ENCODE data around the gene AIMP2. TPM values are rescaled to one million over a fixed set of nuclear protein-coding genes. Genes with fewer than 3 reads are reported as not detected.

Gene AIMP2
- total RNA-seq, 1 experiment from 2014 or later = 61.8 TPM

DNA sequence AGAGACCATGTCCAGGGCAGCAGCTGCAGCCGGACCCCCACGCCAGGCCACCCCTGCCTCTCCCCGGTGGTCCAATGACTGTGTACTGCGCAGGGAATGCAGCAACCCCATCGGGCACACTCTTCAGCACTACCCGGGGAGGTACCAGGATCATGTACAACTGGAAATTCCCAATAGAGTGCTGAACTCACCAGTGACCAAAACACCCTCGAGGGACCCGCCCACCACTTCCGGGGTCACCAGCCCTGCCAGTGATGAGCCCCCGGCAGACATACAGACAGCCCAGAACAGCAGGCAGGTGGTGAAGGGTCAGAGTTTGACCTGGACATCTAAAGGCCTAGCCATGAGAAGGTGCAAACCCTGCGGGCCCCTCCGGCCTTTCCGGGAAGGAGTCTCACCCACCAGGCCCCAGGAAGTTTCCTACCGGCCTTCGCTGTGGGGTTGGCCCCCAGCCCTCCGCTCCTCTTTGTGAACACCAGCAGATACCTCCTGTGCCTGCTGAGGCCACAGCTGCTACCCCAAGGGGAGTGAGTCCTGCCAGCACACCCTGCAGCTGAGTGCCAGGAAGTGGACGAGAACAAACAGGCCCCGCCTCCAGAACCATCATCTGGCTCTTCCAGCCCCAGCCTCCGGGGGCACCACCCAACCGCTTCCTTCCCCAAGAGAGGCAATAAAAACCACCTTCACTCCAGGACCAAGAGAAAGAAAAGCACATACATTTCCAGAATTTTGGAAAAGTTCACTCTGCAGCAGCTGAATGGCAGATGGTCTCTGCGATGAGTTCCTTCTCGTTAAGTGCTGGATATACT lies 17.1 kb downstream of the AIMP2 start:
- intact Hi-C loops (cut with micrococcal nuclease) = no loop called here
- H3K27me3 ChIP-seq (ENCODE audit: insufficient read depth, low read length) = no peaks in the 10 kb centered on the region
- no peaks in the 10 kb centered on the region for H3K9me2 ChIP-seq (ENCODE audit: insufficient read depth)
- peaks cover 40 to 63% of the 10 kb centered on the region in 2 experiments for H3K36me3 ChIP-seq (ENCODE audit: control insufficient read depth in 1 of 2, insufficient read depth in 2 of 2, low read length in 2 of 2)
- H3K4me2 ChIP-seq (ENCODE audit: low read length) = no peak overlapping the region
- ChIA-PET CTCF (interaction anchor here (0.6 kb wide), 1 partner anchor 17 kb away, joined by 3 read pairs; the partner anchor contains the start of genes AIMP2 and PMS2), RAD21 (ENCODE audit: low non-redundant PET in 1 of 2, low total read pairs in 2 of 2, uncharacterized antibody in 2 of 2, unreplicated experiment in 2 of 2) (no interaction called here), POLR2A (no interaction called here)
- no TSS peak for BruUV-seq (replicated peaks)
- TF ChIP-seq, protein P1, sequence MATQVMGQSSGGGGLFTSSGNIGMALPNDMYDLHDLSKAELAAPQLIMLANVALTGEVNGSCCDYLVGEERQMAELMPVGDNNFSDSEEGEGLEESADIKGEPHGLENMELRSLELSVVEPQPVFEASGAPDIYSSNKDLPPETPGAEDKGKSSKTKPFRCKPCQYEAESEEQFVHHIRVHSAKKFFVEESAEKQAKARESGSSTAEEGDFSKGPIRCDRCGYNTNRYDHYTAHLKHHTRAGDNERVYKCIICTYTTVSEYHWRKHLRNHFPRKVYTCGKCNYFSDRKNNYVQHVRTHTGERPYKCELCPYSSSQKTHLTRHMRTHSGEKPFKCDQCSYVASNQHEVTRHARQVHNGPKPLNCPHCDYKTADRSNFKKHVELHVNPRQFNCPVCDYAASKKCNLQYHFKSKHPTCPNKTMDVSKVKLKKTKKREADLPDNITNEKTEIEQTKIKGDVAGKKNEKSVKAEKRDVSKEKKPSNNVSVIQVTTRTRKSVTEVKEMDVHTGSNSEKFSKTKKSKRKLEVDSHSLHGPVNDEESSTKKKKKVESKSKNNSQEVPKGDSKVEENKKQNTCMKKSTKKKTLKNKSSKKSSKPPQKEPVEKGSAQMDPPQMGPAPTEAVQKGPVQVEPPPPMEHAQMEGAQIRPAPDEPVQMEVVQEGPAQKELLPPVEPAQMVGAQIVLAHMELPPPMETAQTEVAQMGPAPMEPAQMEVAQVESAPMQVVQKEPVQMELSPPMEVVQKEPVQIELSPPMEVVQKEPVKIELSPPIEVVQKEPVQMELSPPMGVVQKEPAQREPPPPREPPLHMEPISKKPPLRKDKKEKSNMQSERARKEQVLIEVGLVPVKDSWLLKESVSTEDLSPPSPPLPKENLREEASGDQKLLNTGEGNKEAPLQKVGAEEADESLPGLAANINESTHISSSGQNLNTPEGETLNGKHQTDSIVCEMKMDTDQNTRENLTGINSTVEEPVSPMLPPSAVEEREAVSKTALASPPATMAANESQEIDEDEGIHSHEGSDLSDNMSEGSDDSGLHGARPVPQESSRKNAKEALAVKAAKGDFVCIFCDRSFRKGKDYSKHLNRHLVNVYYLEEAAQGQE (IDR thresholded peaks at IDR 0.05; ENCODE audit: low read depth) = no peak
- TF ChIP-seq, protein P2, sequence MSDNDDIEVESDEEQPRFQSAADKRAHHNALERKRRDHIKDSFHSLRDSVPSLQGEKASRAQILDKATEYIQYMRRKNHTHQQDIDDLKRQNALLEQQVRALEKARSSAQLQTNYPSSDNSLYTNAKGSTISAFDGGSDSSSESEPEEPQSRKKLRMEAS (IDR thresholded peaks at IDR 0.05) = no peak
- no peak for TF ChIP-seq EGR1 (IDR thresholded peaks at IDR 0.05; ENCODE audit: low read depth)
- TF ChIP-seq SIN3A (IDR thresholded peaks at IDR 0.05; ENCODE audit: low read depth) = no peak
- no peak for TF ChIP-seq ZNF274 (IDR thresholded peaks at IDR 0.05; ENCODE audit: low read depth, low read length)
- peak; percentile 51 for TF ChIP-seq RAD21 (IDR thresholded peaks at IDR 0.05; ENCODE audit: low read depth)
- no peak for TF ChIP-seq SP1 (IDR thresholded peaks at IDR 0.05; ENCODE audit: low read depth)
- TF ChIP-seq, protein P3, sequence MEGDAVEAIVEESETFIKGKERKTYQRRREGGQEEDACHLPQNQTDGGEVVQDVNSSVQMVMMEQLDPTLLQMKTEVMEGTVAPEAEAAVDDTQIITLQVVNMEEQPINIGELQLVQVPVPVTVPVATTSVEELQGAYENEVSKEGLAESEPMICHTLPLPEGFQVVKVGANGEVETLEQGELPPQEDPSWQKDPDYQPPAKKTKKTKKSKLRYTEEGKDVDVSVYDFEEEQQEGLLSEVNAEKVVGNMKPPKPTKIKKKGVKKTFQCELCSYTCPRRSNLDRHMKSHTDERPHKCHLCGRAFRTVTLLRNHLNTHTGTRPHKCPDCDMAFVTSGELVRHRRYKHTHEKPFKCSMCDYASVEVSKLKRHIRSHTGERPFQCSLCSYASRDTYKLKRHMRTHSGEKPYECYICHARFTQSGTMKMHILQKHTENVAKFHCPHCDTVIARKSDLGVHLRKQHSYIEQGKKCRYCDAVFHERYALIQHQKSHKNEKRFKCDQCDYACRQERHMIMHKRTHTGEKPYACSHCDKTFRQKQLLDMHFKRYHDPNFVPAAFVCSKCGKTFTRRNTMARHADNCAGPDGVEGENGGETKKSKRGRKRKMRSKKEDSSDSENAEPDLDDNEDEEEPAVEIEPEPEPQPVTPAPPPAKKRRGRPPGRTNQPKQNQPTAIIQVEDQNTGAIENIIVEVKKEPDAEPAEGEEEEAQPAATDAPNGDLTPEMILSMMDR (IDR thresholded peaks at IDR 0.05 in 2 of 3, conservative IDR thresholded peaks at IDR 0.05 in 1 of 3; ENCODE audit: borderline replicate concordance in 1 of 3, insufficient read depth in 1 of 3, low read depth in 2 of 3, low read length in 2 of 3) = peak; percentile 16 to 68 (median 63); a peak in 5 of 6 replicates
- DNase-seq (ENCODE audit: low read depth, low spot score) (no peak), ATAC-seq (peak; percentile 96)
- no peak overlapping the region for H3K9ac ChIP-seq (ENCODE audit: low read length)
- no peaks in the 10 kb centered on the region for H4K20me1 ChIP-seq (ENCODE audit: insufficient read depth)
- H2AFZ ChIP-seq (ENCODE audit: low read depth, low read length, poor library complexity, severe bottlenecking) = no peak overlapping the region
- H3K4me3 ChIP-seq (replicated peaks in 1 of 2; ENCODE audit: low read depth in 1 of 2, low read length in 2 of 2) = no peak overlapping the region
- H3K79me2 ChIP-seq (ENCODE audit: insufficient read depth, low read length) = peaks cover 21% of the 10 kb centered on the region
- H3K9me3 ChIP-seq (ENCODE audit: control insufficient read depth in 1 of 2, insufficient read depth in 1 of 2, low read depth in 1 of 2, low read length in 2 of 2) = no peaks in the 10 kb centered on the region
- peaks cover 0 to 11% of the 10 kb centered on the region in 2 experiments; a peak in 2 of 4 replicates for H3K4me1 ChIP-seq (ENCODE audit: control insufficient read depth in 1 of 2, insufficient read depth in 2 of 2, low read length in 2 of 2)
- H3K27ac ChIP-seq (ENCODE audit: low read depth, low read length) = no peak overlapping the region; the same call in 1 of the 2 replicates
